LNCAP (cell line): ENCODE measurements around the gene CCDC187.

Source experiments
- CTCF ChIP-seq: fragments of 450-650 bp; IDR thresholded peaks from 2 replicates; pipeline ENCODE4 v1.5.1; 2017; ENCODE audit warnings: mild to moderate bottlenecking

Gene CCDC187

GRCh38 chr9:136293476-136294077 lies 10.3 kb downstream of the CCDC187 start:
- TF ChIP-seq CTCF: no peak

- no peak for TF ChIP-seq CTCF
Observed at GRCh38 chr9:136292591-136293448, 11.1 kb downstream of the CCDC187 start.

GRCh38 chr9:136292026-136292538 lies 11.8 kb downstream of the CCDC187 start:
- no peak for TF ChIP-seq CTCF

- no peak for TF ChIP-seq CTCF
Observed at GRCh38 chr9:136291306-136292025, 12.4 kb downstream of the CCDC187 start.

- no peak for TF ChIP-seq CTCF
Observed at GRCh38 chr9:136290508-136291000, 13.3 kb downstream of the CCDC187 start.

- TF ChIP-seq CTCF: no peak
Observed at GRCh38 chr9:136289651-136290507, 14.0 kb downstream of the CCDC187 start.
